Neural cell (in vitro differentiated cells): ENCODE results near the gene CKAP5. TPM values are rescaled to one million over a fixed set of nuclear protein-coding genes. Genes with fewer than 3 reads are reported as not detected.

Experiments
- H2AFZ ChIP-seq: fragments of 200-600, 300-800 bp; sonication (generic), shearing (Covaris generic); 2 replicates; pipeline ENCODE4 v1.6.0; 2014; ENCODE audit warnings: low read depth, mild to moderate bottlenecking, antibody characterized with exemption, low read length, moderate library complexity
- H3F3A ChIP-seq: fragments of 200-600 bp; shearing (Covaris generic); 2 replicates; pipeline ENCODE4 v1.6.1; 2016; ENCODE audit warnings: mild to moderate bottlenecking, moderate library complexity, mixed read lengths, antibody characterized with exemption, low read length; ENCODE audit not compliant: insufficient read depth, poor library complexity, severe bottlenecking
- H3K27ac ChIP-seq: fragments of 200-600, 300-800 bp; sonication (generic), shearing (Covaris generic); 2 replicates; pipeline ENCODE4 v1.5.1; 2014; ENCODE audit warnings: mild to moderate bottlenecking, low read length, moderate library complexity
- H3K27me3 ChIP-seq: fragments of 300-800, 200-600 bp; sonication (generic), shearing (Covaris generic); 2 replicates; pipeline ENCODE4 v1.6.0; 2014; ENCODE audit warnings: mild to moderate bottlenecking, low read depth, low read length, moderate library complexity; ENCODE audit not compliant: insufficient read depth
- H3K36me3 ChIP-seq: fragments of 300-800, 200-600 bp; sonication (generic), shearing (Covaris generic); 2 replicates; pipeline ENCODE4 v1.5.1; 2014; ENCODE audit warnings: mild to moderate bottlenecking, antibody characterized with exemption, low read length, moderate library complexity; ENCODE audit not compliant: insufficient read depth
- H3K4me2 ChIP-seq: fragments of 300-800, 200-600 bp; sonication (generic), shearing (Covaris generic); 2 replicates; pipeline ENCODE4 v1.6.0; 2014; ENCODE audit warnings: mild to moderate bottlenecking, low read length
- H3K4me3 ChIP-seq: fragments of 300-800, 200-600 bp; sonication (generic), shearing (Covaris generic); 2 replicates; pipeline ENCODE4 v1.5.1; 2014; ENCODE audit warnings: mild to moderate bottlenecking, low read length, moderate library complexity
- H3K79me2 ChIP-seq: fragments of 200-600 bp; shearing (Covaris generic); replicated peaks from 2 replicates; pipeline ENCODE4 v1.6.0; 2014; ENCODE audit warnings: mild to moderate bottlenecking, low read length, moderate library complexity; ENCODE audit not compliant: insufficient read depth
- H3K9ac ChIP-seq: fragments of 300-800, 200-600 bp; sonication (generic), shearing (Covaris generic); 2 replicates; pipeline ENCODE4 v1.6.1; 2016; ENCODE audit warnings: mild to moderate bottlenecking, low read length, mixed read lengths
- H3K9me2 ChIP-seq: fragments of 200-600 bp; shearing (Covaris generic); 2 replicates; pipeline ENCODE4 v1.6.1; 2016; ENCODE audit warnings: mild to moderate bottlenecking, low read length, mixed read lengths; ENCODE audit not compliant: insufficient read depth
- H3K9me3 ChIP-seq: fragments of 200-600, 300-800 bp; sonication (generic), shearing (Covaris generic); 2 replicates; pipeline ENCODE4 v1.6.1; 2016; ENCODE audit warnings: mild to moderate bottlenecking, mixed run types, low read length, moderate library complexity, mixed read lengths
- H4K20me1 ChIP-seq: fragments of 200-600 bp; shearing (Covaris generic); 2 replicates; pipeline ENCODE4 v1.6.1; 2016; ENCODE audit warnings: mild to moderate bottlenecking, mixed run types; ENCODE audit not compliant: insufficient read depth
- EP300 ChIP-seq: fragments of 450-650 bp; conservative IDR thresholded peaks from 2 replicates; pipeline ENCODE4 v1.6.1; 2014; ENCODE audit warnings: antibody characterized with exemption, mild to moderate bottlenecking, moderate library complexity; ENCODE audit not compliant: poor library complexity, severe bottlenecking
- EZH2 ChIP-seq: fragments of 200-600, 300-800 bp; shearing (Covaris generic), sonication (generic); IDR thresholded peaks from 2 replicates; pipeline ENCODE4 v1.6.1; 2014; ENCODE audit warnings: antibody characterized with exemption, low read length, borderline replicate concordance, mild to moderate bottlenecking; ENCODE audit not compliant: insufficient read depth, poor library complexity, severe bottlenecking
- MXI1 ChIP-seq: fragments of 450-650 bp; conservative IDR thresholded peaks from 2 replicates; pipeline ENCODE4 v1.6.1; 2014; ENCODE audit warnings: antibody characterized with exemption, mild to moderate bottlenecking; ENCODE audit not compliant: poor library complexity, severe bottlenecking
- POLR2AphosphoS5 ChIP-seq: IDR thresholded peaks from 2 replicates; pipeline ENCODE4 v1.6.1; 2012
- RAD21 ChIP-seq: fragments of 450-650 bp; conservative IDR thresholded peaks from 2 replicates; pipeline ENCODE4 v1.6.1; 2014; ENCODE audit warnings: antibody characterized with exemption, mild to moderate bottlenecking, moderate library complexity
- SMC3 ChIP-seq: fragments of 450-650 bp; conservative IDR thresholded peaks from 2 replicates; pipeline ENCODE4 v1.6.1; 2014; ENCODE audit warnings: antibody characterized with exemption, mild to moderate bottlenecking, moderate library complexity; ENCODE audit not compliant: poor library complexity
- TAF1 ChIP-seq: IDR thresholded peaks from 2 replicates; pipeline ENCODE4 v1.6.1; 2012; ENCODE audit warnings: low read depth
- polyA plus RNA-seq: library from polyadenylated mRNA; depleted of rRNA; stranded (reverse); fragments of >200 nt; gene quantifications from 2 replicates; pipeline ENCODE4 v1.2.3, GENCODE V29; 2014
- TF ChIP-seq, protein P1 (sequence below): IDR thresholded peaks from 2 replicates; pipeline ENCODE4 v1.6.1; 2012; ENCODE audit warnings: borderline replicate concordance
- TF ChIP-seq, protein P2 (sequence below): fragments of 450-650 bp; IDR thresholded peaks from 2 replicates; pipeline ENCODE4 v1.5.1; 2014; ENCODE audit warnings: antibody characterized with exemption, mild to moderate bottlenecking, moderate library complexity; ENCODE audit not compliant: poor library complexity, severe bottlenecking

CKAP5 gene
- polyA plus RNA-seq, 1 donor from 2014 or later: 90.3 TPM

DNA sequence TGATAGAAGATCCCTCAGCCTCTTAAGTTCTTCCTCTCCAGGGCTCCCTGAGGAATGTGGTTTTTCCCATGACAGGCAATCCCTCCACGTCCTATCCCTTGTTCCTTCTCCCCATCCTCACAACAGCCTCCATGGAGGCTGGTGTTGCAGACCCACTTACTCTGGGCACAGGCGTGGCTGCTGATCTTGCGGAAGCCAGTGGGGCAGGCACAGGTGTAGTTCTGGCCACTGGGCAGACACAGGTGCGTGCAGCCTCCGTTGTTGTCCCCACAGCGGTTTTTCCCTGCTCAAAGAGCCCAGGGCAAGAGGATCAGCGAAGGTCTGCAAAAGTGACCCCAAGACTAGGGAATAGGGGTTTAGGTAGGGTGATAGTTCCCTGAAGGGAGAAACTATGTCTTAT is 43.2 kb upstream of the CKAP5 start:
- Histone ChIP-seq H3K9ac (no peak overlapping the region), H3K9me2 (no peaks in the 10 kb centered on the region), H3K36me3 (no peaks in the 10 kb centered on the region), H3F3A (no peaks in the 10 kb centered on the region), H4K20me1 (no peaks in the 10 kb centered on the region), H2AFZ (no peak overlapping the region), H3K4me2 (no peak overlapping the region), H3K9me3 (no peaks in the 10 kb centered on the region), H3K4me3 (no peak overlapping the region), H3K79me2 (no peaks in the 10 kb centered on the region), H3K27me3 (no peaks in the 10 kb centered on the region), H3K27ac (no peak overlapping the region)
- TF ChIP-seq TAF1 (no peak), RAD21 (no peak), SMC3 (no peak), EZH2 (no peak), POLR2AphosphoS5 (no peak), EP300 (no peak)
- TF ChIP-seq, protein P1, sequence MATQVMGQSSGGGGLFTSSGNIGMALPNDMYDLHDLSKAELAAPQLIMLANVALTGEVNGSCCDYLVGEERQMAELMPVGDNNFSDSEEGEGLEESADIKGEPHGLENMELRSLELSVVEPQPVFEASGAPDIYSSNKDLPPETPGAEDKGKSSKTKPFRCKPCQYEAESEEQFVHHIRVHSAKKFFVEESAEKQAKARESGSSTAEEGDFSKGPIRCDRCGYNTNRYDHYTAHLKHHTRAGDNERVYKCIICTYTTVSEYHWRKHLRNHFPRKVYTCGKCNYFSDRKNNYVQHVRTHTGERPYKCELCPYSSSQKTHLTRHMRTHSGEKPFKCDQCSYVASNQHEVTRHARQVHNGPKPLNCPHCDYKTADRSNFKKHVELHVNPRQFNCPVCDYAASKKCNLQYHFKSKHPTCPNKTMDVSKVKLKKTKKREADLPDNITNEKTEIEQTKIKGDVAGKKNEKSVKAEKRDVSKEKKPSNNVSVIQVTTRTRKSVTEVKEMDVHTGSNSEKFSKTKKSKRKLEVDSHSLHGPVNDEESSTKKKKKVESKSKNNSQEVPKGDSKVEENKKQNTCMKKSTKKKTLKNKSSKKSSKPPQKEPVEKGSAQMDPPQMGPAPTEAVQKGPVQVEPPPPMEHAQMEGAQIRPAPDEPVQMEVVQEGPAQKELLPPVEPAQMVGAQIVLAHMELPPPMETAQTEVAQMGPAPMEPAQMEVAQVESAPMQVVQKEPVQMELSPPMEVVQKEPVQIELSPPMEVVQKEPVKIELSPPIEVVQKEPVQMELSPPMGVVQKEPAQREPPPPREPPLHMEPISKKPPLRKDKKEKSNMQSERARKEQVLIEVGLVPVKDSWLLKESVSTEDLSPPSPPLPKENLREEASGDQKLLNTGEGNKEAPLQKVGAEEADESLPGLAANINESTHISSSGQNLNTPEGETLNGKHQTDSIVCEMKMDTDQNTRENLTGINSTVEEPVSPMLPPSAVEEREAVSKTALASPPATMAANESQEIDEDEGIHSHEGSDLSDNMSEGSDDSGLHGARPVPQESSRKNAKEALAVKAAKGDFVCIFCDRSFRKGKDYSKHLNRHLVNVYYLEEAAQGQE: no peak
- TF ChIP-seq, protein P2, sequence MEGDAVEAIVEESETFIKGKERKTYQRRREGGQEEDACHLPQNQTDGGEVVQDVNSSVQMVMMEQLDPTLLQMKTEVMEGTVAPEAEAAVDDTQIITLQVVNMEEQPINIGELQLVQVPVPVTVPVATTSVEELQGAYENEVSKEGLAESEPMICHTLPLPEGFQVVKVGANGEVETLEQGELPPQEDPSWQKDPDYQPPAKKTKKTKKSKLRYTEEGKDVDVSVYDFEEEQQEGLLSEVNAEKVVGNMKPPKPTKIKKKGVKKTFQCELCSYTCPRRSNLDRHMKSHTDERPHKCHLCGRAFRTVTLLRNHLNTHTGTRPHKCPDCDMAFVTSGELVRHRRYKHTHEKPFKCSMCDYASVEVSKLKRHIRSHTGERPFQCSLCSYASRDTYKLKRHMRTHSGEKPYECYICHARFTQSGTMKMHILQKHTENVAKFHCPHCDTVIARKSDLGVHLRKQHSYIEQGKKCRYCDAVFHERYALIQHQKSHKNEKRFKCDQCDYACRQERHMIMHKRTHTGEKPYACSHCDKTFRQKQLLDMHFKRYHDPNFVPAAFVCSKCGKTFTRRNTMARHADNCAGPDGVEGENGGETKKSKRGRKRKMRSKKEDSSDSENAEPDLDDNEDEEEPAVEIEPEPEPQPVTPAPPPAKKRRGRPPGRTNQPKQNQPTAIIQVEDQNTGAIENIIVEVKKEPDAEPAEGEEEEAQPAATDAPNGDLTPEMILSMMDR: no peak

DNA sequence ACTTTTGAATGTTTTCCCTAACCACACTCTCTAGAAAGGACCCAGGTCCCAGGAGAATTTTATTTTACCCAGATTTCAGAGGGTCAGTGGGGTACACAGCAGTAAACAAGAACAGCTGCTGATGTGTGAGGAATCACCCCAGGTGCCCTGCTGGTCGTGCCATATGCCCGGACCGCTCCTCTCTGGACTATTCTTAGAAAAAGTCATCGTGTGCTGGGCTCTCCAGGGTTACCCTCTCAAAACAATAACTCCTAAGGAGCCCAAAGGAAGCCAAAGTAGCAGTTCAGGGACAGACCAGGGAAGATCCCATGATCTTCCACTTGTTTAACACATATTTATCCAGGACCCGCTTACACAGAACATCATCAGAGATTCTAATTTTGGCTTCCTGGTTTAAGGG is 42.6 kb upstream of the CKAP5 start:
- no peaks in the 10 kb centered on the region for H3K9me2 ChIP-seq
- H2AFZ ChIP-seq: no peak overlapping the region
- no peaks in the 10 kb centered on the region for H4K20me1 ChIP-seq
- TF ChIP-seq MXI1 (no peak), POLR2AphosphoS5 (no peak), SMC3 (no peak), TAF1 (no peak), EP300 (no peak), RAD21 (no peak), EZH2 (no peak)
- TF ChIP-seq, protein P1: no peak
- TF ChIP-seq, protein P2: no peak
- no peak overlapping the region for H3K4me3 ChIP-seq
- H3F3A ChIP-seq: no peaks in the 10 kb centered on the region
- H3K79me2 ChIP-seq: no peaks in the 10 kb centered on the region
- H3K9ac ChIP-seq: no peak overlapping the region
- no peaks in the 10 kb centered on the region for H3K27me3 ChIP-seq
- no peaks in the 10 kb centered on the region for H3K36me3 ChIP-seq
- no peak overlapping the region for H3K27ac ChIP-seq
- no peaks in the 10 kb centered on the region for H3K9me3 ChIP-seq
- no peak overlapping the region for H3K4me2 ChIP-seq
